CD4-positive, alpha-beta memory T cell (primary cell): ENCODE results near the gene CTNNA2. TPM values are rescaled to one million over a fixed set of nuclear protein-coding genes. Genes with fewer than 3 reads are reported as not detected.
A peak's percentile ranks its signal among the peaks of the same experiment; 100 is the strongest.

Experiments used
- CTCF ChIA-PET: fragments of 350-600 bp; sonication (Branson Sonifier 250); formaldehyde crosslinking; loops from one replicate; lab custom pipeline; 2021; ENCODE audit warnings: inconsistent platforms; ENCODE audit not compliant: partially characterized antibody; lab: Charles Lee
- POLR2A ChIA-PET: fragments of 350-600 bp; sonication (Branson Sonifier 250); formaldehyde crosslinking; loops from one replicate; lab custom pipeline; 2021; ENCODE audit not compliant: partially characterized antibody; lab: Charles Lee
- DNase-seq, 5 donors: peaks; one replicate each; pipeline versions ENCODE4 v3.0.0 to v3.0.0-alpha.2; 2020 to 2022; ENCODE audit warnings: mixed read lengths in 1 of 5
- H3K27ac ChIP-seq: one replicate; pipeline ENCODE4 v1.7.0; 2013; ENCODE audit warnings: low read depth, low read length
- H3K27me3 ChIP-seq: 2 replicates; pipeline ENCODE4 v1.7.0; 2013; ENCODE audit warnings: mild to moderate bottlenecking, low read length, moderate library complexity; ENCODE audit not compliant: insufficient read depth
- H3K36me3 ChIP-seq: 2 replicates; pipeline ENCODE4 v1.7.0; 2013; ENCODE audit warnings: mild to moderate bottlenecking, low read length, moderate library complexity; ENCODE audit not compliant: insufficient read depth
- H3K4me1 ChIP-seq: 2 replicates; pipeline ENCODE4 v1.7.0; 2013; ENCODE audit warnings: mild to moderate bottlenecking, low read length, moderate library complexity; ENCODE audit not compliant: insufficient read depth
- H3K4me3 ChIP-seq, 2 donors: one replicate each; pipeline ENCODE4 v1.7.0; 2013; ENCODE audit warnings: low read length in 2 of 2, mild to moderate bottlenecking in 1 of 2
- H3K9me3 ChIP-seq, 2 donors: one replicate each; pipeline ENCODE4 v1.7.0; 2013; ENCODE audit warnings: low read length in 2 of 2, control low read depth in 1 of 2; ENCODE audit not compliant: control insufficient read depth in 1 of 2
- H3K27ac Mint-ChIP-seq, 7 donors: one replicate each; pipeline ENCODE4 v1.8.0; 2020 to 2021; ENCODE audit warnings: mixed read lengths in 7 of 7, mild to moderate bottlenecking in 6 of 7, inconsistent platforms in 3 of 7, moderate library complexity in 3 of 7
- H3K27me3 Mint-ChIP-seq, 2 donors: one replicate each; pipeline ENCODE4 v1.8.0; 2020 to 2021; ENCODE audit warnings: mixed read lengths in 2 of 2
- H3K36me3 Mint-ChIP-seq, 2 donors: one replicate each; pipeline ENCODE4 v1.8.0; 2020 to 2021; ENCODE audit warnings: mixed read lengths in 2 of 2, inconsistent platforms in 1 of 2, mild to moderate bottlenecking in 1 of 2
- H3K4me1 Mint-ChIP-seq, 4 donors: one replicate each; pipeline ENCODE4 v1.8.0; 2020 to 2021; ENCODE audit warnings: mixed read lengths in 4 of 4, mild to moderate bottlenecking in 1 of 4
- H3K4me3 Mint-ChIP-seq, 8 donors: one replicate each; pipeline ENCODE4 v1.8.0; 2020 to 2021; ENCODE audit warnings: mixed read lengths in 8 of 8, mild to moderate bottlenecking in 7 of 8, moderate library complexity in 6 of 8, inconsistent platforms in 3 of 8
- H3K9me3 Mint-ChIP-seq, 8 donors: one replicate each; pipeline ENCODE4 v1.8.0; 2020 to 2021; ENCODE audit warnings: mixed read lengths in 8 of 8, mild to moderate bottlenecking in 5 of 8, inconsistent platforms in 3 of 8, moderate library complexity in 1 of 8
- intact Hi-C: fragments of 100-400 bp; cut with micrococcal nuclease; formaldehyde crosslinking; loops from one replicate; pipeline ENCODE4 v1.15.1; 2023
- polyA plus RNA-seq, 2 donors: library from polyadenylated mRNA; unstranded; fragments of 300-500 nt; fragmentation: Illumina TruSeq; gene quantifications; one replicate each; pipeline ENCODE4 v1.2.3, GENCODE V29; 2021
- total RNA-seq, 2 experiments: library from RNA; stranded (reverse); gene quantifications; one replicate each; pipeline ENCODE4 v1.2.3, GENCODE V29; 2021

The CTNNA2 gene
- total and polyA plus RNA-seq, 4 experiments from 2014 or later, result not detected

GRCh38 chr2:79936715-79937114 lies 423.9 kb downstream of the CTNNA2 start:
- H3K4me3 ChIP-seq, result no peak overlapping the region
- H3K27me3 Mint-ChIP-seq, result peaks cover 0 to 1% of the 10 kb centered on the region in 2 donors
- H3K27ac Mint-ChIP-seq, result no peak overlapping the region
- H3K36me3 Mint-ChIP-seq, result no peaks in the 10 kb centered on the region
- intact Hi-C loops, result no loop called here
- no peak overlapping the region for H3K27ac ChIP-seq
- no peaks in the 10 kb centered on the region for H3K4me1 ChIP-seq
- no peak for DNase-seq
- H3K9me3 ChIP-seq, result no peaks in the 10 kb centered on the region
- peaks cover 0 to 1% (median 0%) of the 10 kb centered on the region in 4 donors for H3K4me1 Mint-ChIP-seq
- no peaks in the 10 kb centered on the region for H3K27me3 ChIP-seq
- peaks cover 0 to 6% (median 0%) of the 10 kb centered on the region in 8 donors for H3K9me3 Mint-ChIP-seq
- no peak overlapping the region for H3K4me3 Mint-ChIP-seq
- H3K36me3 ChIP-seq, result no peaks in the 10 kb centered on the region
- CTCF ChIA-PET, result no interaction called here
- POLR2A ChIA-PET, result no interaction called here

- intact Hi-C loops, result no loop called here
- Histone ChIP-seq H3K9me3 (no peaks in the 10 kb centered on the region), H3K27ac (no peak overlapping the region), H3K4me3 (no peak overlapping the region), H3K27me3 (no peaks in the 10 kb centered on the region), H3K4me1 (no peaks in the 10 kb centered on the region), H3K36me3 (no peaks in the 10 kb centered on the region)
- no peak for DNase-seq
- POLR2A ChIA-PET, result no interaction called here
- CTCF ChIA-PET, result no interaction called here
- Mint-ChIP-seq H3K27ac (no peak overlapping the region), H3K9me3 (no peaks in the 10 kb centered on the region), H3K4me3 (no peak overlapping the region), H3K36me3 (no peaks in the 10 kb centered on the region), H3K27me3 (peaks cover 0 to 1% of the 10 kb centered on the region in 2 donors), H3K4me1 (peaks cover 0 to 1% (median 0%) of the 10 kb centered on the region in 4 donors)
Observed at GRCh38 chr2:79938648-79939047, 425.8 kb downstream of the CTNNA2 start.

GRCh38 chr2:79940364-79940763 lies 427.5 kb downstream of the CTNNA2 start:
- intact Hi-C loops, result no loop called here
- no peaks in the 10 kb centered on the region for H3K9me3 ChIP-seq
- CTCF ChIA-PET, result no interaction called here
- Mint-ChIP-seq H3K27ac (no peak overlapping the region), H3K4me1 (peaks cover 0 to 1% (median 0%) of the 10 kb centered on the region in 4 donors), H3K9me3 (no peaks in the 10 kb centered on the region), H3K4me3 (no peak overlapping the region), H3K27me3 (peaks cover 0 to 1% of the 10 kb centered on the region in 2 donors), H3K36me3 (no peaks in the 10 kb centered on the region)
- no peak for DNase-seq
- H3K4me1 ChIP-seq, result no peaks in the 10 kb centered on the region
- H3K4me3 ChIP-seq, result no peak overlapping the region
- H3K27me3 ChIP-seq, result no peaks in the 10 kb centered on the region
- no peak overlapping the region for H3K27ac ChIP-seq
- POLR2A ChIA-PET, result no interaction called here
- no peaks in the 10 kb centered on the region for H3K36me3 ChIP-seq

GRCh38 chr2:79941179-79941578 lies 428.3 kb downstream of the CTNNA2 start:
- Histone ChIP-seq H3K27ac (no peak overlapping the region), H3K4me1 (no peaks in the 10 kb centered on the region), H3K9me3 (no peaks in the 10 kb centered on the region), H3K4me3 (no peak overlapping the region), H3K36me3 (no peaks in the 10 kb centered on the region), H3K27me3 (no peaks in the 10 kb centered on the region)
- Mint-ChIP-seq H3K27me3 (peaks cover 0 to 1% of the 10 kb centered on the region in 2 donors), H3K4me1 (peaks cover 0 to 1% (median 0%) of the 10 kb centered on the region in 4 donors), H3K36me3 (no peaks in the 10 kb centered on the region), H3K4me3 (no peak overlapping the region), H3K9me3 (peaks cover 0 to 2% (median 0%) of the 10 kb centered on the region in 8 donors), H3K27ac (no peak overlapping the region)
- intact Hi-C loops, result no loop called here
- ChIA-PET POLR2A (no interaction called here), CTCF (no interaction called here)
- no peak for DNase-seq

GRCh38 chr2:79944205-79944604 lies 431.4 kb downstream of the CTNNA2 start:
- Mint-ChIP-seq H3K27me3 (no peaks in the 10 kb centered on the region), H3K36me3 (no peaks in the 10 kb centered on the region), H3K4me3 (no peak overlapping the region), H3K4me1 (no peaks in the 10 kb centered on the region), H3K27ac (no peak overlapping the region), H3K9me3 (peaks cover 0 to 4% (median 1%) of the 10 kb centered on the region in 8 donors)
- H3K36me3 ChIP-seq, result no peaks in the 10 kb centered on the region
- no peak for DNase-seq
- no peaks in the 10 kb centered on the region for H3K27me3 ChIP-seq
- no peak overlapping the region for H3K4me3 ChIP-seq
- H3K4me1 ChIP-seq, result no peaks in the 10 kb centered on the region
- no peak overlapping the region for H3K27ac ChIP-seq
- POLR2A ChIA-PET, result no interaction called here
- CTCF ChIA-PET, result no interaction called here
- intact Hi-C loops, result no loop called here
- H3K9me3 ChIP-seq, result no peaks in the 10 kb centered on the region

GRCh38 chr2:79945653-79946445 lies 433.0 kb downstream of the CTNNA2 start:
- intact Hi-C loops, result no loop called here
- CTCF ChIA-PET, result no interaction called here
- Mint-ChIP-seq H3K4me1 (no peaks in the 10 kb centered on the region), H3K9me3 (peaks cover 0 to 4% (median 2%) of the 10 kb centered on the region in 8 donors), H3K27ac (no peak overlapping the region), H3K36me3 (no peaks in the 10 kb centered on the region), H3K4me3 (peak overlapping the region in 1 of 8 donors; percentile 7), H3K27me3 (no peaks in the 10 kb centered on the region)
- Histone ChIP-seq H3K4me1 (no peaks in the 10 kb centered on the region), H3K9me3 (no peaks in the 10 kb centered on the region), H3K27me3 (no peaks in the 10 kb centered on the region), H3K36me3 (no peaks in the 10 kb centered on the region), H3K4me3 (no peak overlapping the region), H3K27ac (no peak overlapping the region)
- DNase-seq, result no peak
- POLR2A ChIA-PET, result no interaction called here

GRCh38 chr2:79947751-79948150 lies 434.9 kb downstream of the CTNNA2 start:
- H3K36me3 Mint-ChIP-seq, result no peaks in the 10 kb centered on the region
- H3K9me3 ChIP-seq, result no peaks in the 10 kb centered on the region
- ChIA-PET CTCF (no interaction called here), POLR2A (no interaction called here)
- H3K27ac ChIP-seq, result no peak overlapping the region
- no peak for DNase-seq
- H3K27me3 Mint-ChIP-seq, result no peaks in the 10 kb centered on the region
- no peak overlapping the region for H3K4me3 Mint-ChIP-seq
- no peak overlapping the region for H3K27ac Mint-ChIP-seq
- no peak overlapping the region for H3K4me3 ChIP-seq
- no peaks in the 10 kb centered on the region for H3K4me1 ChIP-seq
- H3K27me3 ChIP-seq, result no peaks in the 10 kb centered on the region
- H3K9me3 Mint-ChIP-seq, result peaks cover 0 to 4% (median 2%) of the 10 kb centered on the region in 8 donors
- H3K4me1 Mint-ChIP-seq, result no peaks in the 10 kb centered on the region
- no peaks in the 10 kb centered on the region for H3K36me3 ChIP-seq
- intact Hi-C loops, result no loop called here
